ENCODE data around the gene CFL1.

CFL1 gene

DNA sequence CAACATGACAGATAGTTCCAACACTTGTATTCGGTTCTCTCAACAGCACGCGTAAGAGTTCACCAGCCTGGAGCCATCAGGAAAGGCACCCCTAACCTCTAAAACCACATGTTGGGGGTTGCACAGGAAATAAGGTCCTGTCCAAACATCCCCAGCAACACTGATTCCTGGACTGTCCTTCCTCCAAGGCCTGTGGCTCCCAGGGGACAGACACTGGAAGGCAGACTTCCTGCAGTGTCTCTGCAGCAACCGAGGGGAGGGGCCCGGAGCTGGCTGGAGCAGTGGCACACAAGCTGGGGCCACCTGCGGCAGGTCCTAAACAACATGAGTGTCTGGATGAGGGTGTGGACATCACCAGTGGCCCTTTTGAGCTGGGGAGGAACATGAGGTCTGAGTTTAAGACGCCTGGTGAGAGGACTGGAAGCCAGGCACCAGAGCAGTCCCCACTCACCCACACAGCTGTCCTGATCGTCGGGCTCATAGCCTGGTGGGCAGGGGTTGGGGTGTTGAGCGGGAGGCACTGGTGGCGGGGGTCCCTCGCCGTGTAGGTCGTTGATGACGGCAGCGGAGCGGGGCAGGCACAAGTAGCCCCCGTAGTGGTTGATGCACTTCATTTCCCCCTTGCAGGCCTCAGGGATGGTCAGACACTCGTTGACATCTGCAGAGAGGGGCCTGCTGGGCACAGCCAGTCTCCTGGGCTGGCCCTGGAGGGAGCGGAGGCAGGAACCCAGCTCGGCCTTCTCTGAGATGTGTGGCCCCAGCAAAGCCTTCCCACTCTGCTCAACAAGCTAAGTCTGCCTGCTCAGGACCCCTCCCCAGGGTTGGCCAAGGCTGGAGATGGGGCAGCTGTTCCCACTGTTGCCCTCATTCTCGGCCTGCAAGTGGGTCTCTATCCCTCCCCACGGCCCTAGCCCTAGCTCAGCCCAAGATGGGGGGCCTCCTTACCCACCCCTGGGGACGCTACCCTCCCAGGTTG lies 13.0 kb upstream of the CFL1 start:
- in situ Hi-C loops (cut with HindIII; ENCODE audit: low sequenced_read_pairs) = no loop called here

GRCh38 chr11:65870307-65870658 lies 12.3 kb upstream of the CFL1 start:
- in situ Hi-C loops (cut with HindIII; ENCODE audit: low sequenced_read_pairs) = no loop called here

DNA sequence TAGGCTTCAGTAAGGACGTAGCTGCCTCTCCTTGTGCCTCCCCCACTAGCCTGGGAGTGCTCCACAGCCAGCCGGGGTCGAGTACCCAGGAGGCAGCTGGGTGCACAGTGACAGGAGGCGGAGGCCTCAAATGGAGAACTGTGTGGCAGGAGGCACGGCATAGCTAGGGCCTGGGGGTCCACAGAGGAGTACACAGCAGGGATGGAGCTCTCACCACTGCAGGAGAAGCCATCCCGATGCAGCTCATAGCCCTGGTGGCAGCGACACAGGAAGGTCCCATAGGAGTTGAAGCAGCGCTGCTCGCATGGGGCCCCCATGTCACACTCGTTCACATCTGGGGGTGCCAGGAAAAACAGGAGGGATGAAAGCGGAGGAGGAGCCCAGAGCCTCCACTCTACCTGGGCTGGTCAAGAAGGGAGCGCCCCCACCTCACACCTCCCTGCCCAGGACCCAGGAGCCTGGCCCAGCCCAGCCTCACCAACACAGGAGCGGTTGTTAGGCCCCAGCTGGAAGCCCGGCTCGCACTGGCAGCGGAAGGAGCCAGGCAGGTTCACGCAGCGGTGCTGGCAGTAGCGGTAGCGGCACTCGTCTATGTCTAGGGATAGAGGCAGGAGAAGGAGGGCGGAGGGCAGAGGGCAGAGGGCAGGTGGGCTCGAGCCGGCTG lies 11.8 kb upstream of the CFL1 start:
- in situ Hi-C loops (cut with HindIII; ENCODE audit: low sequenced_read_pairs) = no loop called here

DNA sequence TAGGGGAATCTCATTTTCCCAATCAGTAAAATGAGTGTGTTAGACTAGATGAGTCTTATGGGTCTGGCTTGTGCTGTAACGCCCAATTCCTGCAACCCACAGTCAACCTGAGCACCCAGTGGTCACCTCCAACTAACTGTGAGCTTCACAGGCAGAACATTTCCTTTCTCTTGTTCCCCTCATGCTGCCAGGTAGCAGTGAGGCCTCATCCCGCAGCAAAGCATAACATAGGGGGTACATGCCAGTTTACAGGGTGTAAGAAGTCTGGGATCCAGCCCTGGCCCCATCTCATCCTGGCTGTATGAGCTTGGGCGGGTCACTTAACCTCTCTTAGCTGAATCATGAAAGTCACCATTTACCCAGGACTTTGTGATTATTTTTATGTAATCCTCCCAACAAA lies 10.9 kb upstream of the CFL1 start:
- in situ Hi-C loops (cut with HindIII; ENCODE audit: low sequenced_read_pairs) = no loop called here

GRCh38 chr11:65868076-65868667 lies 10.2 kb upstream of the CFL1 start:
- in situ Hi-C loops (cut with HindIII; ENCODE audit: low sequenced_read_pairs) = no loop called here

DNA sequence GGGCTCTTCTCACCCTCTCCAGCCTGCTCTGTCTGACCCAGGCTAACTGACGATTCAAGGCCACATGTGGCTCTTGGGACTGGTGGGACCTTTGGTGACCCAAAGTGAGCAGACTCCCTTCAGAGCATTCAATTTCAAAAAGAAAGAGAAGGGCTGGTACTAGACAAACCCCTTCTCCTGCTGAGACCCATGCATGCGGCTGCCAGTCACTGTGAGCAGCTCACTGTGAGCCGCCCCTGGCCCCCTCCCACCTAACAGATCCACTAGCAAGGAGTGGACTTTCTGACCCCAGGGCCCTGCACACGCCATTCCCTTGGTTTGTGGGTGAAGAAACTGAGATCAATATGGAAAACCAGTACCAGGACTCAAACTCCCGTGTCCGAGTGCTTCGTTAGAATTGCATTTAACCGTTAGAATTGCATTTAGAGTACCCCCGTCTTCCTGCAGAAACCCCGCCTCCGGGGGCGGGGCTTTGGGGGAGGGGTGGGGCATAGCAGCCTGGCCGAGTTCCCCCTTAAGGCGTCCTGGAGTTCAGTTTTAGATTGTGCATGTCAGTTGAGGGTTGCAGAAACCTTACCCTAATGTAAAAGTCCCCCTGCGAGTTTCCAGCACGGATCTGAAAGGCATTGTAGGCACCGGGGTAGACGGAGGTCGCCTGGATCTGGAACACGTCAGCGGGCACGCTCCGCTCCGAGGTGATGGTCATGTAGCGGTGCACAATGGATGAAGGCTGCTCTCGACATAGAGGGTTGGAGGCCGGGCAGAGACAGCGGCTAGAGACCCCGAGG lies 9.5 kb upstream of the CFL1 start:
- in situ Hi-C loops (cut with HindIII; ENCODE audit: low sequenced_read_pairs) = no loop called here

GRCh38 chr11:65866509-65867283 lies 8.7 kb upstream of the CFL1 start:
- in situ Hi-C loops (cut with HindIII; ENCODE audit: low sequenced_read_pairs) = no loop called here

- in situ Hi-C loops (cut with HindIII; ENCODE audit: low sequenced_read_pairs) = no loop called here
Measured at GRCh38 chr11:65865550-65866172, 7.7 kb upstream of the CFL1 start.

- in situ Hi-C loops (cut with HindIII; ENCODE audit: low sequenced_read_pairs) = no loop called here
Measured at GRCh38 chr11:65864706-65865471, 6.9 kb upstream of the CFL1 start.

GRCh38 chr11:65863889-65864705 lies 6.1 kb upstream of the CFL1 start:
- in situ Hi-C loops (cut with HindIII; ENCODE audit: low sequenced_read_pairs) = no loop called here

DNA sequence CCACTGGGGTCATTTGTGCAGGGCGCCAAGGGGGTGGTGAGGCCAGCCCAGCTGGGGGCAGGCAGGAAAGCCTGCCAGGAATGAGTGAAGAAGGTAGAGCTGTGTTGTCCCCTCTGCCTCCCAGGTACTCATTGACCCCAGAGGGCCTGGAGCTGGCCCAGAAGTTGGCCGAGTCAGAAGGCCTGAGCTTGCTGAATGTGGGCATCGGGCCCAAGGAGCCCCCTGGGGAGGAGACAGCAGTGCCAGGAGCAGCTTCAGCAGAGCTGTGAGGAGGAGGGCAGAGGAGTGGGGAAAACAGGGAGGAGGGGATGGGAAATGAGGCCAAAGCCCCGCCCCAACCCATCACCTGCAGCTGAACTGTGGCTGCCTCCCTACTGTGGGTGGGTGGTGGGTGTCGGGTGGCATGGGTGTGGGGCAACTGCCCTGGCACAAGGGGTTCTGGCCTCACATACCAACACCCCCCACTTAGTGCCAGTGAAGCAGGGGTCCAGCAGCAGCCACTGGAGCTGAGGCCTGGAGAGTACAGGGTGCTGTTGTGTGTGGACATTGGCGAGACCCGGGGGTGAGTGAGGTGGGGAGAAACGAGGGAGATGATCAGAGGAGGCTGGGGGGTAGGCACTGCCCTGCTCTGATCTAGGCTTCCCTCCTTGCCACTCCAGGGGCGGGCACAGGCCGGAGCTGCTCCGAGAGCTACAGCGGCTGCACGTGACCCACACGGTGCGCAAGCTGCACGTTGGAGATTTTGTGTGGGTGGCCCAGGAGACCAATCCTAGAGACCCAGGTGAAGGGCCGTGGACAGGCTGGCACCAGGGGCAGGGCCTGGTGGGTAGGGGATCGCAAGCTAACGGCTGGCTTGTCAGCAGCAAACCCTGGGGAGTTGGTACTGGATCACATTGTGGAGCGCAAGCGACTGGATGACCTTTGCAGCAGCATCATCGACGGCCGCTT lies 5.2 kb upstream of the CFL1 start:
- in situ Hi-C loops (cut with HindIII; ENCODE audit: low sequenced_read_pairs) = no loop called here

GRCh38 chr11:65862191-65862735 lies 4.3 kb upstream of the CFL1 start:
- in situ Hi-C loops (cut with HindIII; ENCODE audit: low sequenced_read_pairs) = no loop called here

GRCh38 chr11:65861533-65862183 lies 3.7 kb upstream of the CFL1 start:
- in situ Hi-C loops (cut with HindIII; ENCODE audit: low sequenced_read_pairs) = no loop called here

DNA sequence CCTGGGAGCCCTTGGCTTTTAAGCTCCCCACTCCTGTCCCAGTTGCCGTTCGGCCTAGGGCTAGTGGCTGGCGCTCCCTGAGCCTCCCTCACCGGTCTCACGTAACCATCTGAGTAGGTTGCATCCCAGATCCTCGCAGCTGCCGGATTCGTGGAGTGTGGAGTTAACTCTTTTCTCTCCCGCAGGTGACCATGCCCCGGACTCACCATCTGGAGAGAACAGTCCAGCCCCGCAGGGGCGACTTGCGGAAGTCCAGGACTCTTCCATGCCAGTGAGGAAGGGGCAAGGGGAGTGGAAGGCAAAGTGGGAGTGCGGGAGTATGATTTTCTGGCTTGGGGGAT lies 3.2 kb upstream of the CFL1 start:
- in situ Hi-C loops (cut with HindIII; ENCODE audit: low sequenced_read_pairs) = no loop called here

DNA sequence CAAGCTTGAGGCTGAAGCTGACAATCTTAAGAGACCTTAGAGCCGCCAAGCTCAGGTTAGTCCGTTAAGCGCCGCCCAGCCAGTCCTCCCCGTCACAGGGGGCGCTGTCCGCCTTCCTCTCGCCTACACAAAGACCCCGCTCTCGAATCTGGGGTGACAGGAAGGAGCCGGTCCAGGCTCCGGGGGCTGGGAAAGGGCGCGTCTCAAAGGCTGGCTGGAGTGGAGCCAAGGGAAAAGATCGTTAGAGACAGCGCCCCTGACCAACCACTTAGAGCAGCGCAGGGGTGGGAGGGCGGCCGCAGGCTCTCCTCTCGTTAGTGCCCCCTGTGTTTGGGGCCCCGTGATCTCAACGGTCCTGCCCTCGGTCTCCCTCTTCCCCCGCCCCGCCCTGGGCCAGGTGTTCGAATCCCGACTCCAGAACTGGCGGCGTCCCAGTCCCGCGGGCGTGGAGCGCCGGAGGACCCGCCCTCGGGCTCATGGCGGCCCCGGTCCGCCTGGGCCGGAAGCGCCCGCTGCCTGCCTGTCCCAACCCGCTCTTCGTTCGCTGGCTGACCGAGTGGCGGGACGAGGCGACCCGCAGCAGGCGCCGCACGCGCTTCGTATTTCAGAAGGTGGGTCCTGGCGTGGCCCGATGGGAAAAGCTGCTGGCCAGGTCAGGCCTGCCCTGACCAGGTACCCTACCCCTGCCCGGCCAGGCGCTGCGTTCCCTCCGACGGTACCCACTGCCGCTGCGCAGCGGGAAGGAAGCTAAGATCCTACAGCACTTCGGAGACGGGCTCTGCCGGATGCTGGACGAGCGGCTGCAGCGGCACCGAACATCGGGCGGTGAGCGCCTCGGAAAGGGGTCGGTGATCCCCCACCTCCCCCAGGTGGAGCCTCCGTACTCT lies 2.5 kb upstream of the CFL1 start, which contains the start of gene MUS81:
Gene MUS81, plus strand, starts transcription at position 156 of the 887 bp plus-strand sequence. Its CDS starts 321 bp downstream, at position 477.
- in situ Hi-C loops (cut with HindIII; ENCODE audit: low sequenced_read_pairs) = no loop called here
